HAP-1 (cell line): ENCODE results near the gene CACNA1A.
"Not testable (repeated sequence)": the region's sequence is repeated elsewhere in the genome, so short reads cannot be mapped to it uniquely, and the experiment has no call there.

Experiments
- DNase-seq, 2 experiments: peaks; one replicate each; pipeline ENCODE4 v3.0.0-alpha.2; 2016 to 2020; ENCODE audit warnings: low spot score in 2 of 2
- H3K27me3 ChIP-seq: fragments of 250-450 bp; sonication (Bioruptor Pico); 2 replicates; pipeline ENCODE4 v1.5.1; 2020; ENCODE audit warnings: low read depth, mild to moderate bottlenecking, moderate library complexity
- H3K36me3 ChIP-seq: fragments of 250-450 bp; sonication (Bioruptor Pico); replicated peaks from 2 replicates; pipeline ENCODE4 v1.5.1; 2020; ENCODE audit warnings: mild to moderate bottlenecking
- H3K4me1 ChIP-seq: fragments of 250-450 bp; sonication (Bioruptor Pico); 2 replicates; pipeline ENCODE4 v1.5.1; 2020; ENCODE audit warnings: mild to moderate bottlenecking
- H3K4me3 ChIP-seq: fragments of 250-450 bp; sonication (Bioruptor Pico); 2 replicates; pipeline ENCODE4 v1.5.1; 2020; ENCODE audit warnings: mild to moderate bottlenecking, moderate library complexity
- H3K9me3 ChIP-seq: fragments of 250-450 bp; sonication (Bioruptor Pico); 2 replicates; pipeline ENCODE4 v1.5.1; 2020; ENCODE audit warnings: mild to moderate bottlenecking, moderate library complexity
- in situ Hi-C: fragments of 300-500 bp; cut with MboI; formaldehyde crosslinking; loops from 3 replicates; pipeline ENCODE4 v1.14.3; 2020; ENCODE audit warnings: low sequenced_read_pairs, inconsistent platforms, mixed read lengths

Gene CACNA1A

GRCh38 chr19:13398780-13399726 lies 107.2 kb downstream of the CACNA1A start:
- no peak for DNase-seq
- Histone ChIP-seq H3K9me3 (no peaks in the 10 kb centered on the region), H3K4me1 (no peaks in the 10 kb centered on the region), H3K27me3 (no peaks in the 10 kb centered on the region), H3K4me3 (no peak overlapping the region), H3K36me3 (no peaks in the 10 kb centered on the region)
- in situ Hi-C loops, result no loop called here

GRCh38 chr19:13398182-13398581 lies 108.1 kb downstream of the CACNA1A start:
- no peaks in the 10 kb centered on the region for H3K27me3 ChIP-seq
- in situ Hi-C loops, result no loop called here
- H3K4me3 ChIP-seq, result no peak overlapping the region
- H3K9me3 ChIP-seq, result no peaks in the 10 kb centered on the region
- no peaks in the 10 kb centered on the region for H3K36me3 ChIP-seq
- DNase-seq, result no peak
- H3K4me1 ChIP-seq, result no peaks in the 10 kb centered on the region

GRCh38 chr19:13396250-13397080 lies 109.8 kb downstream of the CACNA1A start:
- H3K36me3 ChIP-seq, result no peaks in the 10 kb centered on the region
- no peaks in the 10 kb centered on the region for H3K9me3 ChIP-seq
- peak in 1 of 2 experiments; percentile 46 for DNase-seq
- H3K27me3 ChIP-seq, result 0 out of 2 replicates have a peak, but pooled peaks cover 4% of the 10 kb centered on the region
- no peak overlapping the region for H3K4me3 ChIP-seq
- in situ Hi-C loops, result no loop called here
- H3K4me1 ChIP-seq, result no peaks in the 10 kb centered on the region

GRCh38 chr19:13382633-13382938 lies 123.7 kb downstream of the CACNA1A start:
- no peaks in the 10 kb centered on the region for H3K36me3 ChIP-seq
- in situ Hi-C loops, result no loop called here
- H3K9me3 ChIP-seq, result no peaks in the 10 kb centered on the region
- no peaks in the 10 kb centered on the region for H3K4me1 ChIP-seq
- DNase-seq, result no peak
- no peaks in the 10 kb centered on the region for H3K27me3 ChIP-seq
- H3K4me3 ChIP-seq, result no peak overlapping the region

DNA sequence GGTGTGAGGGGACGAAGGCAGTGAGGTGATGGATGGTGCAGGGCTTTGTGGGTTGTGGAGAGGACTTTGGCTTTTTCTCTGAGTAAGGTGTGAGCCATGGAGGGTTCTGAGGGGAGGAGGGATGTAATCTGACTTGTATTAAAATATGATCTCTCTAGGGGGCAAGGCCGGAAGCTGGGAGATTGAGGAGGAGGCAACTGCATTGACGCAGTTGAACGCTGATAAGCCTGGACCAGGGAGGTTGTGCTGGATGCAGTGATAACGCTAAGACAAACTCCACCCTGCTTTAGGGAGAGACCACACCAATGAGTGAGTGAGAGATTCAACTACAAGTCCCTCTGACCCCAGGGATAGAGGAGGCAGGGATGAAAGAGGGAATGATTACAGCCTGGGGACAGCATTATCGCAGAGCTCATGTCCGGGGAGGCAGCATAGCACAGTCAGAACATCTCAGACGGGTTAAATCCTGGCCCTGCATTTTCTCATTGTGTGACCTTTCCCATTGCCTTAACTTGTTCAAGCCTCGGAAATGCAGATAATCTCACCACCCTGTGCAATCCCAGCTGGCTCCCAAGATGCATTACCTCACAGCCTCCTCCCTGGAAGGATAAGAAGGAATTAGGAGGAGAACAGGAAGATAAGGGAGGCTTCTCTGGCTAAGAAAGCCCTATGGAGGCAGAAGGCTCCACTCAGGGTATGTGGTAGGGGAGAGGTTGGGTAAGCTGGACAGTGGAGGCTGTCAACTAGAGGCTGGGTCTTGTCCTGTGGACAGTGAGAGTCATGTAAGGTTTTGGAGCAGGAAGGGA lies 124.2 kb downstream of the CACNA1A start:
- Histone ChIP-seq H3K36me3 (no peaks in the 10 kb centered on the region), H3K9me3 (no peaks in the 10 kb centered on the region), H3K4me1 (no peaks in the 10 kb centered on the region), H3K27me3 (no peaks in the 10 kb centered on the region), H3K4me3 (no peak overlapping the region)
- DNase-seq, result no peak
- in situ Hi-C loops, result no loop called here

GRCh38 chr19:13376537-13376936 lies 129.7 kb downstream of the CACNA1A start:
- no peak for DNase-seq
- no peaks in the 10 kb centered on the region for H3K36me3 ChIP-seq
- in situ Hi-C loops, result no loop called here
- H3K4me1 ChIP-seq, result no peaks in the 10 kb centered on the region
- H3K4me3 ChIP-seq, result no peak overlapping the region
- H3K9me3 ChIP-seq, result no peaks in the 10 kb centered on the region
- no peaks in the 10 kb centered on the region for H3K27me3 ChIP-seq

DNA sequence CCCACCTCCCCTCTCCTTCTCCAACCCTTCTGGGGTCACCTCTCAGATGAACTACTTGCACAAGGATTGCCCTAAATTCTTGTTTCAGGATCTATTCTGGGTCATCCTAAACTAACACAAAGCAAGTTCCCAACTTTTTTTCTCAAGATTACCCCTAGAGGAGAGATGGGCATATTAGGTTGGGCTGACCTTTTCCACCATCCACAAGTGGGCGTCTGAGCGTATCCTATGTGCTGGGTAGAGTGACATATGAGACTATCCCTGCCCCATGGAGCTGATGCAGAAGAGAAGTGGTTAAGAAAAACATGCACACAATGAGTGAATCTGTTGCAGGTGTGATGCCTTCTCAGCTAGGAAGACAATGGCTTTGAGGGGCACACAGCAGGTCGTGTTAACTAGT lies 132.7 kb downstream of the CACNA1A start:
- in situ Hi-C loops, result no loop called here
- Histone ChIP-seq H3K9me3 (no peaks in the 10 kb centered on the region), H3K36me3 (no peaks in the 10 kb centered on the region), H3K4me3 (no peak overlapping the region), H3K27me3 (no peaks in the 10 kb centered on the region), H3K4me1 (no peaks in the 10 kb centered on the region)
- no peak for DNase-seq

GRCh38 chr19:13370948-13371347 lies 135.3 kb downstream of the CACNA1A start:
- Histone ChIP-seq H3K4me1 (no peaks in the 10 kb centered on the region), H3K4me3 (no peak overlapping the region), H3K27me3 (no peaks in the 10 kb centered on the region), H3K9me3 (no peaks in the 10 kb centered on the region), H3K36me3 (no peaks in the 10 kb centered on the region)
- no peak for DNase-seq
- in situ Hi-C loops, result no loop called here

GRCh38 chr19:13366529-13367143 lies 139.6 kb downstream of the CACNA1A start:
- H3K4me3 ChIP-seq, result no peak overlapping the region
- peaks cover 2% of the 10 kb centered on the region; the same call in 1 of the 2 replicates for H3K27me3 ChIP-seq
- H3K4me1 ChIP-seq, result no peaks in the 10 kb centered on the region
- in situ Hi-C loops, result no loop called here
- H3K36me3 ChIP-seq, result no peaks in the 10 kb centered on the region
- no peaks in the 10 kb centered on the region for H3K9me3 ChIP-seq
- peak in 1 of 2 experiments; percentile 12 for DNase-seq

- Histone ChIP-seq H3K4me3 (no peak overlapping the region), H3K9me3 (no peaks in the 10 kb centered on the region), H3K27me3 (peaks cover 2% of the 10 kb centered on the region; the same call in 1 of the 2 replicates), H3K36me3 (no peaks in the 10 kb centered on the region), H3K4me1 (no peaks in the 10 kb centered on the region)
- in situ Hi-C loops, result no loop called here
- DNase-seq, result no peak
Observed at GRCh38 chr19:13363954-13364353, 142.3 kb downstream of the CACNA1A start.

- no peak for DNase-seq
- no peak overlapping the region for H3K4me3 ChIP-seq
- H3K27me3 ChIP-seq, result peaks cover 2% of the 10 kb centered on the region; the same call in 1 of the 2 replicates
- H3K4me1 ChIP-seq, result no peaks in the 10 kb centered on the region
- H3K36me3 ChIP-seq, result no peaks in the 10 kb centered on the region
- in situ Hi-C loops, result no loop called here
- H3K9me3 ChIP-seq, result no peaks in the 10 kb centered on the region
Observed at GRCh38 chr19:13363245-13363644, 143.0 kb downstream of the CACNA1A start.

- H3K27me3 ChIP-seq, result peaks cover 2% of the 10 kb centered on the region; the same call in 1 of the 2 replicates
- no peak for DNase-seq
- no peaks in the 10 kb centered on the region for H3K36me3 ChIP-seq
- no peaks in the 10 kb centered on the region for H3K4me1 ChIP-seq
- in situ Hi-C loops, result no loop called here
- H3K9me3 ChIP-seq, result no peaks in the 10 kb centered on the region
- H3K4me3 ChIP-seq, result no peak overlapping the region
Observed at GRCh38 chr19:13362668-13363067, 143.6 kb downstream of the CACNA1A start.

GRCh38 chr19:13361726-13362125 lies 144.6 kb downstream of the CACNA1A start:
- H3K36me3 ChIP-seq, H3K4me3 ChIP-seq, H3K9me3 ChIP-seq, in situ Hi-C loops, DNase-seq, H3K4me1 ChIP-seq, H3K27me3 ChIP-seq: not testable (repeated sequence)
